HepG2 (cell line): ENCODE data around the gene CEBPB. TPM values are rescaled to one million over a fixed set of nuclear protein-coding genes. Genes with fewer than 3 reads are reported as not detected.

Experiments used
- ATRX ChIP-seq: sonication (generic); formaldehyde crosslinking; IDR thresholded peaks from 2 replicates; pipeline ENCODE4 v1.4.0; 2020; ENCODE audit warnings: missing genetic modification reagents, borderline replicate concordance
- CHD2 ChIP-seq: IDR thresholded peaks from 2 replicates; pipeline ENCODE4 v1.6.1; 2011; ENCODE audit warnings: low read depth, low read length, improper control_type of control experiment
- HMGXB4 ChIP-seq, 2 experiments: sonication (generic) in 1 of 2; formaldehyde crosslinking in 1 of 2; IDR thresholded peaks; 2 replicates each; pipeline versions ENCODE4 v1.4.0 to v1.6.1; 2018 to 2020; ENCODE audit warnings: missing genetic modification reagents in 2 of 2, borderline replicate concordance in 1 of 2, low read depth in 1 of 2, mild to moderate bottlenecking in 1 of 2, missing biosample characterization in 1 of 2
- HNRNPUL1 ChIP-seq: fragments of 200-400 bp; formaldehyde crosslinking; IDR thresholded peaks from 2 replicates; pipeline ENCODE4 v1.6.1; 2017; ENCODE audit warnings: low read depth, mild to moderate bottlenecking, low read length, moderate library complexity
- HOMEZ ChIP-seq: IDR thresholded peaks from 2 replicates; pipeline ENCODE4 v1.6.1; 2016; ENCODE audit warnings: low read depth
- HOXA5 ChIP-seq: sonication (generic); formaldehyde crosslinking; IDR thresholded peaks from 2 replicates; pipeline ENCODE4 v1.4.0; 2020; ENCODE audit warnings: missing genetic modification reagents
- KLF16 ChIP-seq, 2 experiments: sonication (generic) in 1 of 2; formaldehyde crosslinking in 1 of 2; IDR thresholded peaks; 2 replicates each; pipeline versions ENCODE4 v1.6.1 to v1.8.0; 2016 to 2023; ENCODE audit warnings: missing genetic modification reagents in 2 of 2, missing compliant biosample characterization in 1 of 2
- PAX8 ChIP-seq: sonication (generic); formaldehyde crosslinking; IDR thresholded peaks from 2 replicates; pipeline ENCODE4 v1.8.0; 2022; ENCODE audit warnings: mild to moderate bottlenecking, missing genetic modification reagents, borderline replicate concordance
- RFX5 ChIP-seq: IDR thresholded peaks from 2 replicates; pipeline ENCODE4 v1.6.1; 2011; ENCODE audit warnings: low read depth, low read length, improper control_type of control experiment
- U2AF2 ChIP-seq: fragments of 200-400 bp; formaldehyde crosslinking; IDR thresholded peaks from 2 replicates; pipeline ENCODE4 v1.6.1; 2017; ENCODE audit warnings: low read depth, mild to moderate bottlenecking, low read length
- ZNF124 ChIP-seq: sonication (generic); formaldehyde crosslinking; IDR thresholded peaks from 2 replicates; pipeline ENCODE4 v1.4.0; 2020; ENCODE audit warnings: missing genetic modification reagents
- ZNF18 ChIP-seq: sonication (generic); formaldehyde crosslinking; IDR thresholded peaks from 2 replicates; pipeline ENCODE4 v1.8.0; 2022; ENCODE audit warnings: mild to moderate bottlenecking, missing genetic modification reagents; ENCODE audit not compliant: insufficient replicate concordance
- ZNF33B ChIP-seq: sonication (generic); formaldehyde crosslinking; IDR thresholded peaks from 2 replicates; pipeline ENCODE4 v1.5.1; 2020; ENCODE audit warnings: mild to moderate bottlenecking, missing genetic modification reagents
- ZNF460 ChIP-seq: sonication (generic); formaldehyde crosslinking; IDR thresholded peaks from 2 replicates; pipeline ENCODE4 v1.5.1; 2020; ENCODE audit warnings: missing genetic modification reagents, mild to moderate bottlenecking, borderline replicate concordance
- ZNF501 ChIP-seq: sonication (generic); formaldehyde crosslinking; IDR thresholded peaks from 2 replicates; pipeline ENCODE4 v1.5.1; 2020; ENCODE audit warnings: mild to moderate bottlenecking, moderate library complexity, missing genetic modification reagents
- ZNF839 ChIP-seq: sonication (generic); formaldehyde crosslinking; IDR thresholded peaks from 2 replicates; pipeline ENCODE4 v1.4.0; 2020; ENCODE audit warnings: missing genetic modification reagents, mild to moderate bottlenecking, borderline replicate concordance
- polyA plus RNA-seq, 8 experiments: library from polyadenylated mRNA; depleted of rRNA in 3 of 8; stranded (reverse) in 7 of 8; unstranded in 1 of 8; fragments of >200 nt; fragmentation: Illumina TruSeq in 4 of 8; extraction: Trizol in 4 of 8; gene quantifications; 2 replicates each; pipeline versions ENCODE4 v1.2.1 to v1.2.3, GENCODE V29; 2011 to 2016; ENCODE audit warnings: low read depth in 4 of 8, missing spikeins in 1 of 8, mixed read lengths in 1 of 8; ENCODE audit not compliant: insufficient read depth in 1 of 8
- total RNA-seq, 5 experiments: library from RNA; depleted of rRNA; stranded (reverse); fragments of >200 nt; fragmentation: Illumina TruSeq; extraction: Trizol; gene quantifications; 2 replicates each; pipeline ENCODE4 v1.2.3, GENCODE V29; 2016; ENCODE audit warnings: low read depth in 1 of 5
- TF ChIP-seq, protein P1 (sequence below): sonication (generic); formaldehyde crosslinking; IDR thresholded peaks from 2 replicates; pipeline ENCODE4 v1.8.1; 2023; ENCODE audit warnings: mild to moderate bottlenecking, missing genetic modification reagents
- TF ChIP-seq, protein P2 (sequence below): sonication (generic); formaldehyde crosslinking; IDR thresholded peaks from 2 replicates; pipeline ENCODE4 v1.4.0; 2020; ENCODE audit warnings: mild to moderate bottlenecking, low read depth, missing genetic modification reagents
- TF ChIP-seq, protein P3 (sequence below): sonication (generic); formaldehyde crosslinking; IDR thresholded peaks from 2 replicates; pipeline ENCODE4 v1.8.0; 2022; ENCODE audit warnings: missing genetic modification reagents, mild to moderate bottlenecking, moderate library complexity, borderline replicate concordance

Gene CEBPB
- total and polyA plus RNA-seq, 2 of the 13 experiments (the other 11 are each of a cell fraction or from before 2014, with no cell fraction given): 18.5 to 28.2 TPM

- TF ChIP-seq ZNF839 (CRISPR knock-in tag): no peak
- 0 out of 4 replicates have a peak, but pooled peaks of 1 of the 2 experiments have one; percentile 5 for TF ChIP-seq HMGXB4 (CRISPR knock-in tag; IDR thresholded peaks at IDR 0.05; ENCODE audit: borderline replicate concordance in 1 of 2, low read depth in 1 of 2)
- TF ChIP-seq ZNF18 (CRISPR knock-in tag): no peak
- TF ChIP-seq CHD2: no peak
- no peak for TF ChIP-seq HNRNPUL1
- TF ChIP-seq U2AF2: no peak
- TF ChIP-seq ZNF501 (CRISPR knock-in tag): peak; percentile 88
- TF ChIP-seq, protein P1, sequence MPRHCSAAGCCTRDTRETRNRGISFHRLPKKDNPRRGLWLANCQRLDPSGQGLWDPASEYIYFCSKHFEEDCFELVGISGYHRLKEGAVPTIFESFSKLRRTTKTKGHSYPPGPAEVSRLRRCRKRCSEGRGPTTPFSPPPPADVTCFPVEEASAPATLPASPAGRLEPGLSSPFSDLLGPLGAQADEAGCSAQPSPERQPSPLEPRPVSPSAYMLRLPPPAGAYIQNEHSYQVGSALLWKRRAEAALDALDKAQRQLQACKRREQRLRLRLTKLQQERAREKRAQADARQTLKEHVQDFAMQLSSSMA (CRISPR knock-in tag): no peak
- TF ChIP-seq HOMEZ (CRISPR knock-in tag): no peak
- TF ChIP-seq, protein P2, sequence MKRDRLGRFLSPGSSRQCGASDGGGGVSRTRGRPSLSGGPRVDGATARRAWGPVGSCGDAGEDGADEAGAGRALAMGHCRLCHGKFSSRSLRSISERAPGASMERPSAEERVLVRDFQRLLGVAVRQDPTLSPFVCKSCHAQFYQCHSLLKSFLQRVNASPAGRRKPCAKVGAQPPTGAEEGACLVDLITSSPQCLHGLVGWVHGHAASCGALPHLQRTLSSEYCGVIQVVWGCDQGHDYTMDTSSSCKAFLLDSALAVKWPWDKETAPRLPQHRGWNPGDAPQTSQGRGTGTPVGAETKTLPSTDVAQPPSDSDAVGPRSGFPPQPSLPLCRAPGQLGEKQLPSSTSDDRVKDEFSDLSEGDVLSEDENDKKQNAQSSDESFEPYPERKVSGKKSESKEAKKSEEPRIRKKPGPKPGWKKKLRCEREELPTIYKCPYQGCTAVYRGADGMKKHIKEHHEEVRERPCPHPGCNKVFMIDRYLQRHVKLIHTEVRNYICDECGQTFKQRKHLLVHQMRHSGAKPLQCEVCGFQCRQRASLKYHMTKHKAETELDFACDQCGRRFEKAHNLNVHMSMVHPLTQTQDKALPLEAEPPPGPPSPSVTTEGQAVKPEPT (CRISPR knock-in tag): no peak; the same call in 1 of the 2 replicates
- no peak for TF ChIP-seq ATRX
- no peak for TF ChIP-seq ZNF124 (CRISPR knock-in tag)
- TF ChIP-seq HOXA5 (CRISPR knock-in tag): 0 out of 2 replicates have a peak, but pooled peaks have one; percentile 59
- TF ChIP-seq, protein P3, sequence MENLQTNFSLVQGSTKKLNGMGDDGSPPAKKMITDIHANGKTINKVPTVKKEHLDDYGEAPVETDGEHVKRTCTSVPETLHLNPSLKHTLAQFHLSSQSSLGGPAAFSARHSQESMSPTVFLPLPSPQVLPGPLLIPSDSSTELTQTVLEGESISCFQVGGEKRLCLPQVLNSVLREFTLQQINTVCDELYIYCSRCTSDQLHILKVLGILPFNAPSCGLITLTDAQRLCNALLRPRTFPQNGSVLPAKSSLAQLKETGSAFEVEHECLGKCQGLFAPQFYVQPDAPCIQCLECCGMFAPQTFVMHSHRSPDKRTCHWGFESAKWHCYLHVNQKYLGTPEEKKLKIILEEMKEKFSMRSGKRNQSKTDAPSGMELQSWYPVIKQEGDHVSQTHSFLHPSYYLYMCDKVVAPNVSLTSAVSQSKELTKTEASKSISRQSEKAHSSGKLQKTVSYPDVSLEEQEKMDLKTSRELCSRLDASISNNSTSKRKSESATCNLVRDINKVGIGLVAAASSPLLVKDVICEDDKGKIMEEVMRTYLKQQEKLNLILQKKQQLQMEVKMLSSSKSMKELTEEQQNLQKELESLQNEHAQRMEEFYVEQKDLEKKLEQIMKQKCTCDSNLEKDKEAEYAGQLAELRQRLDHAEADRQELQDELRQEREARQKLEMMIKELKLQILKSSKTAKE (CRISPR knock-in tag): no peak
- TF ChIP-seq PAX8 (CRISPR knock-in tag): 0 out of 2 replicates have a peak, but pooled peaks have one; percentile 58
- TF ChIP-seq ZNF460 (CRISPR knock-in tag): no peak
- no peak; the same call in 1 of the 2 replicates for TF ChIP-seq RFX5
- no peak for TF ChIP-seq ZNF33B (CRISPR knock-in tag)
- no peak; a peak in 1 of 4 replicates for TF ChIP-seq KLF16 (CRISPR knock-in tag; IDR thresholded peaks at IDR 0.05)
Measured at GRCh38 chr20:50189681-50190250, 864 bp upstream of the CEBPB start (continued).
